LNCaP clone FGC (cell line): ENCODE measurements around the gene ST6GALNAC3.

ENCODE experiments used
- DNase-seq: peaks from one replicate; pipeline ENCODE4 v3.0.0-alpha.2; 2011; ENCODE audit warnings: low read depth
- H3K4me3 ChIP-seq: 2 replicates; pipeline ENCODE4 v1.5.1; 2011; ENCODE audit warnings: mild to moderate bottlenecking, low read depth, low read length, control low read depth
- CTCF ChIP-seq: IDR thresholded peaks from 2 replicates; pipeline ENCODE4 v1.5.1; 2012; ENCODE audit warnings: mild to moderate bottlenecking; ENCODE audit not compliant: control insufficient read depth, insufficient read depth; ENCODE audit errors: extremely low read depth

ST6GALNAC3 gene

GRCh38 chr1:76074321-76075187 is at the start of gene ST6GALNAC3:
Gene ST6GALNAC3, plus strand, starts transcription at chr1:76074746.
- H3K4me3 ChIP-seq: no peak within 1 kb of the TSS
- no peak for TF ChIP-seq CTCF
- no peak for DNase-seq

GRCh38 chr1:76027341-76027740 is 47.2 kb upstream of the ST6GALNAC3 start:
- TF ChIP-seq CTCF: no peak
- no peak for DNase-seq

GRCh38 chr1:76029331-76029730 is 45.2 kb upstream of the ST6GALNAC3 start:
- no peak for DNase-seq
- H3K4me3 ChIP-seq: no peak overlapping the region
- no peak for TF ChIP-seq CTCF

More at GRCh38 chr1:76027341-76027740, 47.2 kb upstream of the ST6GALNAC3 start:
- H3K4me3 ChIP-seq: no peak overlapping the region

GRCh38 chr1:76031496-76031895 is 43.0 kb upstream of the ST6GALNAC3 start:
- no peak overlapping the region for H3K4me3 ChIP-seq
- DNase-seq: no peak
- no peak for TF ChIP-seq CTCF

GRCh38 chr1:76033800-76034475 is 40.6 kb upstream of the ST6GALNAC3 start:
- TF ChIP-seq CTCF: no peak
- no peak for DNase-seq
- H3K4me3 ChIP-seq: no peak overlapping the region

- TF ChIP-seq CTCF: peak; percentile 73
- H3K4me3 ChIP-seq: no peak overlapping the region
- peak; percentile 3 for DNase-seq
Observed at GRCh38 chr1:76035053-76035452, 39.5 kb upstream of the ST6GALNAC3 start.
